SK-MEL-5 (cell line): ENCODE results near the gene COL12A1. TPM values are rescaled to one million over a fixed set of nuclear protein-coding genes. Genes with fewer than 3 reads are reported as not detected.

Experiments
- DNase-seq: peaks from one replicate; pipeline ENCODE4 v3.0.0-alpha.2; 2016; ENCODE audit warnings: low read depth, low spot score
- in situ Hi-C: cut with HindIII; loops from 2 replicates; pipeline ENCODE4 v1.10.0; 2016; ENCODE audit warnings: low sequenced_read_pairs, high pct_unique_total_duplicates, low pct_unique_long_range_greater_than_20kb
- total RNA-seq: library from RNA; depleted of rRNA; stranded (reverse); fragments of >200 nt; shearing (Covaris generic); gene quantifications from 2 replicates; pipeline ENCODE4 v1.2.3, GENCODE V29; 2014

COL12A1 gene
- total RNA-seq, 1 experiment from 2014 or later, result 0.29 TPM

GRCh38 chr6:75219263-75219662 lies 13.4 kb upstream of the COL12A1 start:
- in situ Hi-C loops, result no loop called here
- no peak for DNase-seq

- in situ Hi-C loops, result no loop called here
- DNase-seq, result peak; percentile 27
Measured at GRCh38 chr6:75217193-75217592, 11.3 kb upstream of the COL12A1 start.

- in situ Hi-C loops, result no loop called here
- DNase-seq, result no peak
Measured at GRCh38 chr6:75215291-75215690, 9.4 kb upstream of the COL12A1 start.

- peak; percentile 36 for DNase-seq
- in situ Hi-C loops, result no loop called here
Measured at GRCh38 chr6:75213732-75214131, 7.9 kb upstream of the COL12A1 start.

GRCh38 chr6:75213112-75213511 lies 7.3 kb upstream of the COL12A1 start:
- peak; percentile 23 for DNase-seq
- in situ Hi-C loops, result no loop called here

- in situ Hi-C loops, result no loop called here
- no peak for DNase-seq
Measured at GRCh38 chr6:75211920-75212590, 6.2 kb upstream of the COL12A1 start.

GRCh38 chr6:75210885-75211739 lies 5.3 kb upstream of the COL12A1 start:
- peak; percentile 66 for DNase-seq
- in situ Hi-C loops, result no loop called here

GRCh38 chr6:75209184-75209723 lies 3.4 kb upstream of the COL12A1 start:
- in situ Hi-C loops, result no loop called here
- DNase-seq, result no peak

- DNase-seq, result peak; percentile 82
- in situ Hi-C loops, result no loop called here
Measured at GRCh38 chr6:75208298-75209183, 2.7 kb upstream of the COL12A1 start.

GRCh38 chr6:75206576-75207342 lies 906 bp upstream of the COL12A1 start:
- in situ Hi-C loops, result no loop called here
- no peak for DNase-seq

GRCh38 chr6:75204959-75205775 lies 686 bp downstream of the COL12A1 start:
- DNase-seq, result no peak
- in situ Hi-C loops, result no loop called here

- in situ Hi-C loops, result no loop called here
- DNase-seq, result peak; percentile 77
Measured at GRCh38 chr6:75204217-75204958, 1.5 kb downstream of the COL12A1 start.

GRCh38 chr6:75203721-75204120 lies 2.1 kb downstream of the COL12A1 start:
- in situ Hi-C loops, result no loop called here
- DNase-seq, result no peak

- peak; percentile 53 for DNase-seq
- in situ Hi-C loops, result no loop called here
Measured at GRCh38 chr6:75202676-75203131, 3.1 kb downstream of the COL12A1 start.

- no peak for DNase-seq
- in situ Hi-C loops, result no loop called here
Measured at GRCh38 chr6:75201901-75202672, 3.8 kb downstream of the COL12A1 start.
